ENCODE data around the gene PCP2.

The PCP2 gene

GRCh38 chr19:7607212-7607873 is 26.2 kb downstream of the PCP2 start:
- DNase-seq (ENCODE audit: low read depth), result no peak
- H3K4me3 ChIP-seq (ENCODE audit: low read length), result no peak overlapping the region
- TF ChIP-seq CTCF (conservative IDR thresholded peaks at IDR 0.05; ENCODE audit: low read length), result no peak

GRCh38 chr19:7606289-7606688 is 27.2 kb downstream of the PCP2 start:
- DNase-seq (ENCODE audit: low read depth), result no peak
- no peak overlapping the region for H3K4me3 ChIP-seq (ENCODE audit: low read length)
- no peak for TF ChIP-seq CTCF (conservative IDR thresholded peaks at IDR 0.05; ENCODE audit: low read length)

- H3K4me3 ChIP-seq (ENCODE audit: low read length), result no peak overlapping the region
- no peak for DNase-seq (ENCODE audit: low read depth)
- TF ChIP-seq CTCF (conservative IDR thresholded peaks at IDR 0.05; ENCODE audit: low read length), result no peak
These were observed 27.9 kb downstream of the PCP2 start for GRCh38 chr19:7605490-7606222.

GRCh38 chr19:7603919-7604318 is 29.6 kb downstream of the PCP2 start:
- no peak for TF ChIP-seq CTCF (conservative IDR thresholded peaks at IDR 0.05; ENCODE audit: low read length)
- DNase-seq (ENCODE audit: low read depth), result no peak
- H3K4me3 ChIP-seq (ENCODE audit: low read length), result no peak overlapping the region

- TF ChIP-seq CTCF (conservative IDR thresholded peaks at IDR 0.05; ENCODE audit: low read length), result no peak
- no peak for DNase-seq (ENCODE audit: low read depth)
- no peak overlapping the region for H3K4me3 ChIP-seq (ENCODE audit: low read length)
These were observed 30.5 kb downstream of the PCP2 start for GRCh38 chr19:7602935-7603497.

GRCh38 chr19:7602240-7602934 is 31.1 kb downstream of the PCP2 start:
- H3K4me3 ChIP-seq (ENCODE audit: low read length), result no peak overlapping the region
- TF ChIP-seq CTCF (conservative IDR thresholded peaks at IDR 0.05; ENCODE audit: low read length), result no peak

More at GRCh38 chr19:7602240-7602934, 31.1 kb downstream of the PCP2 start:
- DNase-seq (ENCODE audit: low read depth), result no peak

Measured in AG10803 (cell line).